ENCODE measurements around the gene SMTNL2.

GRCh38 chr17:4542003-4542725 lies 42.2 kb upstream of the SMTNL2 start:
- TF ChIP-seq CTCF (conservative IDR thresholded peaks at IDR 0.05; ENCODE audit: low read depth, low read length) (no peak), EZH2 (IDR thresholded peaks at IDR 0.05; ENCODE audit: borderline replicate concordance, low read depth, low read length, poor library complexity, severe bottlenecking) (no peak)
